Keratinocyte (primary cell): ENCODE data around the gene C19orf25. TPM values are rescaled to one million over a fixed set of nuclear protein-coding genes. Genes with fewer than 3 reads are reported as not detected.

Source experiments
- DNase-seq: peaks from one replicate; pipeline ENCODE4 v3.0.0-alpha.2; 2011; ENCODE audit warnings: low read depth, missing footprints, low spot score
- FAIRE-seq: peaks from 2 replicates; lab custom pipeline; 2011; peaks lifted over from hg19 to GRCh38; lab: Jason Lieb, UNC
- H2AFZ ChIP-seq: 2 replicates; pipeline ENCODE4 v1.6.0; 2012; ENCODE audit warnings: low read length, control low read depth, inconsistent platforms; ENCODE audit not compliant: control insufficient read depth
- H3K27ac ChIP-seq: 2 replicates; pipeline ENCODE4 v1.5.1; 2011; ENCODE audit warnings: low read length; ENCODE audit not compliant: control insufficient read depth, insufficient read depth
- H3K27me3 ChIP-seq: 3 replicates; pipeline ENCODE4 v1.6.0; 2011; ENCODE audit warnings: low read length; ENCODE audit not compliant: control insufficient read depth, insufficient read depth; ENCODE audit errors: extremely low read depth
- H3K36me3 ChIP-seq, 2 experiments: 2 replicates in 1 of 2; 3 replicates in 1 of 2; pipeline ENCODE4 v1.5.1; 2011; ENCODE audit warnings: low read length in 2 of 2, mild to moderate bottlenecking in 1 of 2; ENCODE audit not compliant: control insufficient read depth in 2 of 2, insufficient read depth in 2 of 2; ENCODE audit errors: extremely low read depth in 1 of 2
- H3K4me1 ChIP-seq: 3 replicates; pipeline ENCODE4 v1.5.1; 2011; ENCODE audit warnings: low read length; ENCODE audit not compliant: control insufficient read depth, insufficient read depth; ENCODE audit errors: extremely low read depth
- H3K4me2 ChIP-seq: 3 replicates; pipeline ENCODE4 v1.6.0; 2011; ENCODE audit warnings: low read depth, low read length; ENCODE audit not compliant: control insufficient read depth, insufficient read depth; ENCODE audit errors: extremely low read depth
- H3K4me3 ChIP-seq, 3 experiments: fragments of 200-600 bp in 1 of 3; sonication (generic) in 1 of 3; 2 replicates in 2 of 3; 3 replicates in 1 of 3; pipeline ENCODE4 v1.5.1; 2011 to 2016; ENCODE audit warnings: low read length in 3 of 3, mild to moderate bottlenecking in 3 of 3, control low read depth in 2 of 3, inconsistent platforms in 1 of 3, low read depth in 1 of 3, mixed read lengths in 1 of 3, mixed run types in 1 of 3, moderate library complexity in 1 of 3; ENCODE audit not compliant: control insufficient read depth in 2 of 3, insufficient read depth in 2 of 3; ENCODE audit errors: extremely low read depth in 1 of 3
- H3K79me2 ChIP-seq: 2 replicates; pipeline ENCODE4 v1.6.0; 2012; ENCODE audit warnings: low read length; ENCODE audit not compliant: control insufficient read depth, insufficient read depth
- H3K9ac ChIP-seq: 3 replicates; pipeline ENCODE4 v1.6.0; 2011; ENCODE audit warnings: low read length; ENCODE audit not compliant: control insufficient read depth, insufficient read depth; ENCODE audit errors: extremely low read depth
- H3K9me1 ChIP-seq: 3 replicates; pipeline ENCODE4 v1.6.0; 2011; ENCODE audit warnings: low read length; ENCODE audit not compliant: control insufficient read depth, insufficient read depth; ENCODE audit errors: extremely low read depth
- H3K9me3 ChIP-seq: 2 replicates; pipeline ENCODE4 v1.5.1; 2012; ENCODE audit warnings: low read depth, low read length; ENCODE audit not compliant: control insufficient read depth
- H4K20me1 ChIP-seq: 3 replicates; pipeline ENCODE4 v1.6.0; 2011; ENCODE audit warnings: low read length; ENCODE audit not compliant: control insufficient read depth, insufficient read depth; ENCODE audit errors: extremely low read depth
- EZH2 ChIP-seq: IDR thresholded peaks from one replicate; pipeline ENCODE4 v1.6.1; 2012; ENCODE audit warnings: inconsistent platforms, mild to moderate bottlenecking, low read length, moderate library complexity
- dilution Hi-C: fragments of 300-500 bp; cut with MboI; formaldehyde crosslinking; loops from one replicate; pipeline ENCODE4 v1.7.0; 2020; ENCODE audit warnings: low sequenced_read_pairs; ENCODE audit not compliant: extremely low pct_ligation_motif_present
- polyA plus RNA-seq, 5 experiments: library from polyadenylated mRNA; depleted of rRNA in 3 of 5; stranded (reverse) in 3 of 5; stranded (forward) in 1 of 5; unstranded in 1 of 5; fragments of >200 nt; gene quantifications; 1 replicate in 1 of 5; 2 replicates in 3 of 5; 3 replicates in 1 of 5; pipeline versions ENCODE4 v1.2.1 to v1.2.3, GENCODE V29; 2011 to 2012; ENCODE audit warnings: missing spikeins in 2 of 5, low read depth in 1 of 5, low replicate concordance in 1 of 5
- TF ChIP-seq, protein P1 (sequence below), 3 experiments: IDR thresholded peaks in 1 of 3; conservative IDR thresholded peaks in 1 of 3; optimal IDR thresholded peaks in 1 of 3; 2 replicates in 2 of 3; 3 replicates in 1 of 3; pipeline versions ENCODE3 to v1.5.1; 2011; ENCODE audit warnings: low read length in 3 of 3, mild to moderate bottlenecking in 3 of 3, moderate library complexity in 2 of 3, control low read depth in 1 of 3, inconsistent platforms in 1 of 3; ENCODE audit not compliant: insufficient read depth in 2 of 3; ENCODE audit errors: extremely low read depth in 1 of 3

The C19orf25 gene
- polyA plus RNA-seq, 1 donor (not counting 4 experiments of a cell fraction or from before 2014, with no cell fraction given): 11.2 TPM

GRCh38 chr19:1507192-1507660 is 28.2 kb upstream of the C19orf25 start:
- H4K20me1 ChIP-seq: no peaks in the 10 kb centered on the region
- FAIRE-seq: no peak
- TF ChIP-seq EZH2: no peak
- TF ChIP-seq, protein P1, sequence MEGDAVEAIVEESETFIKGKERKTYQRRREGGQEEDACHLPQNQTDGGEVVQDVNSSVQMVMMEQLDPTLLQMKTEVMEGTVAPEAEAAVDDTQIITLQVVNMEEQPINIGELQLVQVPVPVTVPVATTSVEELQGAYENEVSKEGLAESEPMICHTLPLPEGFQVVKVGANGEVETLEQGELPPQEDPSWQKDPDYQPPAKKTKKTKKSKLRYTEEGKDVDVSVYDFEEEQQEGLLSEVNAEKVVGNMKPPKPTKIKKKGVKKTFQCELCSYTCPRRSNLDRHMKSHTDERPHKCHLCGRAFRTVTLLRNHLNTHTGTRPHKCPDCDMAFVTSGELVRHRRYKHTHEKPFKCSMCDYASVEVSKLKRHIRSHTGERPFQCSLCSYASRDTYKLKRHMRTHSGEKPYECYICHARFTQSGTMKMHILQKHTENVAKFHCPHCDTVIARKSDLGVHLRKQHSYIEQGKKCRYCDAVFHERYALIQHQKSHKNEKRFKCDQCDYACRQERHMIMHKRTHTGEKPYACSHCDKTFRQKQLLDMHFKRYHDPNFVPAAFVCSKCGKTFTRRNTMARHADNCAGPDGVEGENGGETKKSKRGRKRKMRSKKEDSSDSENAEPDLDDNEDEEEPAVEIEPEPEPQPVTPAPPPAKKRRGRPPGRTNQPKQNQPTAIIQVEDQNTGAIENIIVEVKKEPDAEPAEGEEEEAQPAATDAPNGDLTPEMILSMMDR (optimal IDR thresholded peaks at IDR 0.05 in 1 of 3, IDR thresholded peaks at IDR 0.05 in 1 of 3, conservative IDR thresholded peaks at IDR 0.05 in 1 of 3; ENCODE audit: extremely low read depth in 1 of 3, insufficient read depth in 2 of 3, low read length in 3 of 3): no peak
- H3K36me3 ChIP-seq: peaks cover 0 to 5% of the 10 kb centered on the region in 2 experiments
- peaks cover 19% of the 10 kb centered on the region for H3K27me3 ChIP-seq
- H3K9me3 ChIP-seq: no peaks in the 10 kb centered on the region
- no peak for DNase-seq
- H3K9me1 ChIP-seq: no peaks in the 10 kb centered on the region
- no peak overlapping the region for H2AFZ ChIP-seq
- peaks cover 17% of the 10 kb centered on the region for H3K4me1 ChIP-seq
- H3K9ac ChIP-seq: no peak overlapping the region
- peak overlapping the region; percentile 75 for H3K4me2 ChIP-seq
- H3K4me3 ChIP-seq: peak overlapping the region in 2 of 3 experiments; percentile 55 to 69
- peak overlapping the region; percentile 47 for H3K27ac ChIP-seq
- H3K79me2 ChIP-seq: no peaks in the 10 kb centered on the region
- dilution Hi-C loops: no loop called here

DNA sequence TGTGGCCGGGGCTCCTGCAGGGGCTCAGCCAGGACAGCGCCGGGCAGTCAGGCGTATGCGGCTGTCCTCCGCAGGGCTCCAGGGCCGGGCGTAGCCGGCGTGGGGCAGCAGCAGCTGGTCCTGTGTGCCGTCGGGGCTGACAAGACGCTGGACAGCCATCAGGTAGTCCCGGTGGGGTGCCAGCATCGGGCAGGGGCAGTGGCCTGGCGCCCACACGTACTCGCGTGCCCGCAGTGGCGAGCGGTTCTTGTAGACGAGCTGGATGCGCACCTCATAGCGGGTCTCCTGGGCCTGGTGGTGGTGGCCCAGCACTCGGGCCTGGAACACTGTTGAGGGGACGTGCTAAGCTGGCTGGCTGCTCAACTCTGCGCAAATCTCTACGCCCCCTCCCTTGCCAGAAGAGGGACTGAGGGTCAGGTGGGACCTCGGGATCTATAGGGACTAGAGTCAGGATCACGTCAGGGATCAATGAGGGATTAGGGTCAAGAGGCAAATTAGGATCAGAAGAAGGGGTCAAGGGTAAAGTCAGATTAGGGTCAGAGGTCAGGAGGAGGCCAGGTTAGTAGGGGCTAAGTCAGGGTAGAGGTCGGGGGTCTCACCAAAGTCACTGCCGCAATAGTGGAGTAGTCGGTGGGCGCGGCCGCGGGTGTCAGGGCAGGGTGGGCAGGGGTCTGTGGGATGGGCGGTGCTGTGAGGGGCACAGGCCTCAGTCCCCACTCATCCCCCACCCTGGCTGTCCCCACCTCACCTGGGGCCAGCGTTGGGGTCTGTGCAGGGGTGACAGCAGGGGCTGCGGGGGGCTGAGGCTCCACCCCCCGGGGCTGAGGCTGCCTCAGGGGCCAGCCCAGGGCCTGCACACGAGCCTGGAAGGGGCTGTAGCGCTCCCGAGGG is 27.2 kb upstream of the C19orf25 start:
- no peak for DNase-seq
- Histone ChIP-seq H3K9me1 (no peaks in the 10 kb centered on the region), H3K27ac (no peak overlapping the region), H2AFZ (no peak overlapping the region), H4K20me1 (no peaks in the 10 kb centered on the region), H3K27me3 (peaks cover 19% of the 10 kb centered on the region), H3K4me1 (peaks cover 12% of the 10 kb centered on the region), H3K4me3 (no peak overlapping the region), H3K79me2 (no peaks in the 10 kb centered on the region), H3K36me3 (peaks cover 0 to 5% of the 10 kb centered on the region in 2 experiments), H3K9ac (no peak overlapping the region), H3K9me3 (no peaks in the 10 kb centered on the region), H3K4me2 (no peak overlapping the region)
- TF ChIP-seq, protein P1 (optimal IDR thresholded peaks at IDR 0.05 in 1 of 3, IDR thresholded peaks at IDR 0.05 in 1 of 3, conservative IDR thresholded peaks at IDR 0.05 in 1 of 3; ENCODE audit: extremely low read depth in 1 of 3, insufficient read depth in 2 of 3, low read length in 3 of 3): no peak
- no peak for TF ChIP-seq EZH2
- no peak for FAIRE-seq
- dilution Hi-C loops: no loop called here
